Vagina (tissue), 2 donors: ENCODE results near the gene RNF168.

Experiments used
- CTCF ChIP-seq, 3 experiments: fragments of 450-650 bp in 2 of 3; fragments of 200-600 bp in 1 of 3; sonication (generic) in 1 of 3; IDR thresholded peaks; one replicate each; pipeline ENCODE4 v1.5.1; 2017 to 2019; ENCODE audit warnings: antibody characterized with exemption in 3 of 3, mild to moderate bottlenecking in 2 of 3, moderate library complexity in 2 of 3
- POLR2A ChIP-seq, 2 donors: fragments of 450-650 bp; IDR thresholded peaks; one replicate each; pipeline ENCODE4 v1.6.1; 2017; ENCODE audit warnings: antibody characterized with exemption in 2 of 2, mild to moderate bottlenecking in 2 of 2, moderate library complexity in 2 of 2
- POLR2AphosphoS5 ChIP-seq, 2 donors: sonication (generic); formaldehyde crosslinking; IDR thresholded peaks; one replicate each; pipeline ENCODE4 v1.9.0; 2017; ENCODE audit warnings: antibody characterized with exemption in 2 of 2, mild to moderate bottlenecking in 2 of 2, low read depth in 1 of 2; ENCODE audit not compliant: insufficient read depth in 1 of 2

- TF ChIP-seq CTCF (IDR thresholded peaks at IDR 0.05) (no peak), POLR2A (IDR thresholded peaks at IDR 0.05) (no peak), POLR2AphosphoS5 (IDR thresholded peaks at IDR 0.05; ENCODE audit: insufficient read depth in 1 of 2, low read depth in 1 of 2) (no peak)
Measured at GRCh38 chr3:196492080-196492479, 11.5 kb downstream of the RNF168 start.
